GM18505 (cell line): ENCODE data around the gene PITPNM1.

Experiments
- ATAC-seq: cut with Tn5 transposase; IDR thresholded peaks from one replicate; pipeline ENCODE4 v1.9.1; 2021; ENCODE audit not compliant: unreplicated experiment
- POLR2A ChIP-seq: IDR thresholded peaks from 4 replicates; pipeline ENCODE4 v1.6.1; 2011; ENCODE audit warnings: borderline replicate concordance; ENCODE audit not compliant: insufficient read depth, insufficient read length; ENCODE audit errors: extremely low read depth

The PITPNM1 gene

GRCh38 chr11:67502328-67502979 is 2.7 kb downstream of the PITPNM1 start:
- no peak for ATAC-seq

GRCh38 chr11:67501854-67502253 is 3.3 kb downstream of the PITPNM1 start:
- no peak for TF ChIP-seq POLR2A
- no peak for ATAC-seq

More at GRCh38 chr11:67502328-67502979, 2.7 kb downstream of the PITPNM1 start:
- TF ChIP-seq POLR2A: no peak

GRCh38 chr11:67500831-67501715 is 4.1 kb downstream of the PITPNM1 start:
- no peak for TF ChIP-seq POLR2A
- no peak for ATAC-seq

- ATAC-seq: no peak
- TF ChIP-seq POLR2A: no peak
These were observed 4.7 kb downstream of the PITPNM1 start for GRCh38 chr11:67500484-67500821.

- ATAC-seq: no peak
- TF ChIP-seq POLR2A: no peak
These were observed 5.2 kb downstream of the PITPNM1 start for GRCh38 chr11:67499808-67500483.

- no peak for TF ChIP-seq POLR2A
- ATAC-seq: no peak
These were observed 6.6 kb downstream of the PITPNM1 start for GRCh38 chr11:67498544-67498972.

- no peak for TF ChIP-seq POLR2A
- ATAC-seq: no peak
These were observed 7.4 kb downstream of the PITPNM1 start for GRCh38 chr11:67497656-67498291.

GRCh38 chr11:67496113-67496512 is 9.1 kb downstream of the PITPNM1 start:
- no peak for TF ChIP-seq POLR2A
- ATAC-seq: no peak

GRCh38 chr11:67495234-67496005 is 9.7 kb downstream of the PITPNM1 start:
- no peak for ATAC-seq
- TF ChIP-seq POLR2A: no peak

GRCh38 chr11:67494371-67495233 is 10.6 kb downstream of the PITPNM1 start:
- no peak for ATAC-seq
- TF ChIP-seq POLR2A: no peak

GRCh38 chr11:67493548-67494370 is 11.4 kb downstream of the PITPNM1 start:
- ATAC-seq: no peak
- no peak for TF ChIP-seq POLR2A
